Activated CD8-positive, alpha-beta memory T cell treated with anti-CD3 and anti-CD28 coated beads, Interleukin-2, amount 50 U/mL, for 48 hours (primary cell): Measurements from ENCODE around the gene MAGEA8.
"Not testable (repeated sequence)": the region's sequence is repeated elsewhere in the genome, so short reads cannot be mapped to it uniquely, and the experiment has no call there.

Experiments used
- DNase-seq: peaks from one replicate; pipeline ENCODE4 v3.0.0-alpha.2; 2020

Gene MAGEA8

GRCh38 chrX:149908308-149908707 lies 27.3 kb downstream of the MAGEA8 start:
- no peak for DNase-seq

- no peak for DNase-seq
Measured at GRCh38 chrX:149908727-149909126, 27.7 kb downstream of the MAGEA8 start.

- no peak for DNase-seq
Measured at GRCh38 chrX:149909324-149910177, 28.6 kb downstream of the MAGEA8 start.

GRCh38 chrX:149910178-149910695 lies 29.3 kb downstream of the MAGEA8 start:
- no peak for DNase-seq

- no peak for DNase-seq
Measured at GRCh38 chrX:149916745-149917392, 35.9 kb downstream of the MAGEA8 start.

GRCh38 chrX:149923836-149924235 lies 42.9 kb downstream of the MAGEA8 start:
- DNase-seq: not testable (repeated sequence)

GRCh38 chrX:149924434-149924833 lies 43.5 kb downstream of the MAGEA8 start:
- not testable (repeated sequence) for DNase-seq

- DNase-seq: not testable (repeated sequence)
Measured at GRCh38 chrX:149927245-149927963, 46.4 kb downstream of the MAGEA8 start.

GRCh38 chrX:149927964-149928258 lies 46.9 kb downstream of the MAGEA8 start:
- not testable (repeated sequence) for DNase-seq

GRCh38 chrX:149928635-149929034 lies 47.7 kb downstream of the MAGEA8 start:
- DNase-seq: not testable (repeated sequence)

- not testable (repeated sequence) for DNase-seq
Measured at GRCh38 chrX:149929400-149929799, 48.4 kb downstream of the MAGEA8 start, which contains the start of gene HSFX4. Gene HSFX4, plus strand, starts transcription at chrX:149929573. Its CDS starts 72 bp downstream, at chrX:149929645.

- not testable (repeated sequence) for DNase-seq
Measured at GRCh38 chrX:149931355-149931754, 50.4 kb downstream of the MAGEA8 start.

GRCh38 chrX:149932150-149932549 lies 51.2 kb downstream of the MAGEA8 start:
- not testable (repeated sequence) for DNase-seq

GRCh38 chrX:149932970-149933369 lies 52.0 kb downstream of the MAGEA8 start:
- not testable (repeated sequence) for DNase-seq

- DNase-seq: not testable (repeated sequence)
Measured at GRCh38 chrX:149933547-149933946, 52.6 kb downstream of the MAGEA8 start.
